ENCODE results near the gene PPP1R12C.

DNA sequence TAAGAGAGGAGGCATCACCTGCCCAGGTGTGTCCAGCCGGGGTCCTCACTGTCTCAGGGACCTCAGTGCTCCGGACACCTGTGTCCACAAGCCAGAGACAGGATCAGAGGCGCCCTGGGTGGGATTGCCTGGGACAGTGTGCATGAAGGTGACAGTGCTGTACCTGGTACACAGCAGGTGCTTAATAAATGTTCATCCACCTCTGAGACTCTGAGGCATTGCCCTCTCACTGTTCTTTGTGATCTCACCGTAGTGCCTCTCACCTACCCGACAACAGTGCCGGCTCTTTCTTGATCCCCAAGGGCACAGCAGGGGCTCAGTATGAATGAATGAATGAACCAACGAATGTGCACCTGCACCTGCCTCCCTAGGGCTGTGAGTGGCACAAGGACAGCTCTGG is 63.7 kb downstream of the PPP1R12C start:
- TF ChIP-seq, protein P1, sequence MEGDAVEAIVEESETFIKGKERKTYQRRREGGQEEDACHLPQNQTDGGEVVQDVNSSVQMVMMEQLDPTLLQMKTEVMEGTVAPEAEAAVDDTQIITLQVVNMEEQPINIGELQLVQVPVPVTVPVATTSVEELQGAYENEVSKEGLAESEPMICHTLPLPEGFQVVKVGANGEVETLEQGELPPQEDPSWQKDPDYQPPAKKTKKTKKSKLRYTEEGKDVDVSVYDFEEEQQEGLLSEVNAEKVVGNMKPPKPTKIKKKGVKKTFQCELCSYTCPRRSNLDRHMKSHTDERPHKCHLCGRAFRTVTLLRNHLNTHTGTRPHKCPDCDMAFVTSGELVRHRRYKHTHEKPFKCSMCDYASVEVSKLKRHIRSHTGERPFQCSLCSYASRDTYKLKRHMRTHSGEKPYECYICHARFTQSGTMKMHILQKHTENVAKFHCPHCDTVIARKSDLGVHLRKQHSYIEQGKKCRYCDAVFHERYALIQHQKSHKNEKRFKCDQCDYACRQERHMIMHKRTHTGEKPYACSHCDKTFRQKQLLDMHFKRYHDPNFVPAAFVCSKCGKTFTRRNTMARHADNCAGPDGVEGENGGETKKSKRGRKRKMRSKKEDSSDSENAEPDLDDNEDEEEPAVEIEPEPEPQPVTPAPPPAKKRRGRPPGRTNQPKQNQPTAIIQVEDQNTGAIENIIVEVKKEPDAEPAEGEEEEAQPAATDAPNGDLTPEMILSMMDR (IDR thresholded peaks at IDR 0.05 in 4 of 5, conservative IDR thresholded peaks at IDR 0.05 in 1 of 5): no peak
- TF ChIP-seq POLR2A (IDR thresholded peaks at IDR 0.05): no peak

All from gastrocnemius medialis (tissue), 4 donors.